ENCODE data around the gene CD300LD. TPM values are rescaled to one million over a fixed set of nuclear protein-coding genes. Genes with fewer than 3 reads are reported as not detected.

Gene CD300LD
- total RNA-seq, 2 donors from 2014 or later: not detected

- WGBS: 21% methylated on average over 3 of the region's 3 CpGs
- Histone ChIP-seq H3K36me3 (no peaks in the 10 kb centered on the region), H3K4me1 (replicated peaks) (no peaks in the 10 kb centered on the region), H3K9me3 (no peaks in the 10 kb centered on the region), H3K27me3 (replicated peaks; ENCODE audit: insufficient read depth) (no peaks in the 10 kb centered on the region), H3K27ac (no peak overlapping the region), H3K4me3 (no peak overlapping the region)
- TF ChIP-seq POLR2A (IDR thresholded peaks at IDR 0.05): no peak
- TF ChIP-seq POLR2AphosphoS5 (IDR thresholded peaks at IDR 0.05): no peak
- no peak for TF ChIP-seq CTCF (IDR thresholded peaks at IDR 0.05)
- intact Hi-C loops (cut with DNase I): no loop called here
- no peak for DNase-seq (ENCODE audit: low spot score)
Observed at GRCh38 chr17:74599023-74599399, 6.9 kb upstream of the CD300LD start.

- Histone ChIP-seq H3K4me3 (no peak overlapping the region), H3K27ac (no peak overlapping the region), H3K36me3 (no peaks in the 10 kb centered on the region), H3K27me3 (replicated peaks; ENCODE audit: insufficient read depth) (no peaks in the 10 kb centered on the region), H3K4me1 (replicated peaks) (no peaks in the 10 kb centered on the region), H3K9me3 (no peaks in the 10 kb centered on the region)
- intact Hi-C loops (cut with DNase I): no loop called here
- no peak for DNase-seq (ENCODE audit: low spot score)
- TF ChIP-seq POLR2A (IDR thresholded peaks at IDR 0.05) (no peak), POLR2AphosphoS5 (IDR thresholded peaks at IDR 0.05) (no peak), CTCF (IDR thresholded peaks at IDR 0.05) (no peak)
- WGBS: 70% methylated on average over 4 of the region's 4 CpGs
Observed at GRCh38 chr17:74598346-74599022, 6.4 kb upstream of the CD300LD start.

GRCh38 chr17:74597069-74597790 is 5.1 kb upstream of the CD300LD start:
- Histone ChIP-seq H3K9me3 (no peaks in the 10 kb centered on the region), H3K27ac (no peak overlapping the region), H3K36me3 (no peaks in the 10 kb centered on the region), H3K4me1 (replicated peaks) (no peaks in the 10 kb centered on the region), H3K4me3 (no peak overlapping the region), H3K27me3 (replicated peaks; ENCODE audit: insufficient read depth) (no peaks in the 10 kb centered on the region)
- WGBS: 67% methylated on average over 8 of the region's 8 CpGs
- TF ChIP-seq POLR2A (IDR thresholded peaks at IDR 0.05) (no peak), CTCF (IDR thresholded peaks at IDR 0.05) (no peak), POLR2AphosphoS5 (IDR thresholded peaks at IDR 0.05) (no peak)
- DNase-seq (ENCODE audit: low spot score): no peak
- intact Hi-C loops (cut with DNase I): no loop called here

GRCh38 chr17:74595037-74595750 is 3.1 kb upstream of the CD300LD start:
- intact Hi-C loops (cut with DNase I): no loop called here
- H3K4me1 ChIP-seq (replicated peaks): no peaks in the 10 kb centered on the region
- TF ChIP-seq POLR2AphosphoS5 (IDR thresholded peaks at IDR 0.05) (no peak), POLR2A (IDR thresholded peaks at IDR 0.05) (no peak), CTCF (IDR thresholded peaks at IDR 0.05) (no peak)
- 69% methylated on average over 6 of the region's 6 CpGs for WGBS
- DNase-seq (ENCODE audit: low spot score): no peak
- no peaks in the 10 kb centered on the region for H3K36me3 ChIP-seq
- H3K9me3 ChIP-seq: no peaks in the 10 kb centered on the region
- no peak overlapping the region for H3K4me3 ChIP-seq
- no peak overlapping the region for H3K27ac ChIP-seq
- H3K27me3 ChIP-seq (replicated peaks; ENCODE audit: insufficient read depth): no peaks in the 10 kb centered on the region

All from prostate gland (tissue), 2 donors.